Measurements from ENCODE around the gene CKAP4.

CKAP4 gene

GRCh38 chr12:106274012-106274411, 26.2 kb upstream of the CKAP4 start:
- no peak for FAIRE-seq

DNA sequence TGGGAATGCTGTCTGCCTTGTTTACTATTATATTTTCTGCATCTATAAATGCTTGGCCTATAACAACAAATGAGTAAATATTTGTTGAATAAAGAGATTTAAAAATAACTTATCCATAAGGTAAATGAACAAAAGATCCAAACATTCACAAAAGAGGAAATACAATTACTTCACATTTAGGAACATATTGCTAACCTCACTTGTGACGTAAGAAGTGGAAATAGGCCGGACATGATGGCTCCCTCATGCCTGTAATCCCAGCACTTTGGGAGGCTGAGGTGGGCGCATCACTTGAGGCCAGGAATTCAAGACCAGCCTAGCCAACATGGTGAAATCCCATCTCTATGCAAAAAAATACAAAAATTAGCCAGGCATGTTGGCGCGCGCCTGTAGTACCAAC, 25.7 kb upstream of the CKAP4 start:
- FAIRE-seq, result no peak

- no peak for FAIRE-seq
These were observed 24.0 kb upstream of the CKAP4 start for GRCh38 chr12:106271575-106272505.

DNA sequence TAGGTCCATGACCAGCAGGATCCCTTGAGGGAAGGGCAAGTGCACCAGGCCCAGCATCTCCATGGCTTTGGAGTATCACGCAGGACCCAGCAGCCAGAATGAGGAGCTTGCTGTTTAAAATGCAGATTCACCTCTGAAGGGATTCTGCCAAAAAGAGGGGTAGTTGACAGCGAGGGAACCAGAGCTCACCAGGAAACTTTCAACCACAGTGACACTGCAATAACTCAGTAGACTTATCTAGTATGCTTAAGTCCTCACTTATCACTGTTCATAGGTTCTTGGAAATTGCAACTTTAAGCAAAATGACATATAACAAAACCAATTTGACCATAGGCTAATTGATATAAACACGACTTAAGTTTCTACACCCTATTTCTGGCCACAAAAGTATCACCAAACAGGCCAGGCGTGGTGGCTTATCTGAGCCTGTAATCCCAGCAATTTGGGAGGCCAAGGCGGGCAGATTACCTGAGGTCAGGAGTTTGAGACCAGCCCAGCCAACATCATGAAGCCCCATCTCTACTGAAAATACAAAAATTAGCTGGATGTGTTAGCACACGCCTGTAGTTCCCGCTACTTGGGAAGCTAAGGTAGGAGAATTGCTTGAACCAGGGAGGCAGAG, 21.4 kb upstream of the CKAP4 start:
- no peak for FAIRE-seq

- no peak for FAIRE-seq
These were observed 19.7 kb upstream of the CKAP4 start for GRCh38 chr12:106267535-106267934.

- FAIRE-seq, result no peak
These were observed 17.3 kb upstream of the CKAP4 start for GRCh38 chr12:106265116-106265515.

- FAIRE-seq, result no peak
These were observed 11.1 kb upstream of the CKAP4 start for GRCh38 chr12:106258935-106259334.

DNA sequence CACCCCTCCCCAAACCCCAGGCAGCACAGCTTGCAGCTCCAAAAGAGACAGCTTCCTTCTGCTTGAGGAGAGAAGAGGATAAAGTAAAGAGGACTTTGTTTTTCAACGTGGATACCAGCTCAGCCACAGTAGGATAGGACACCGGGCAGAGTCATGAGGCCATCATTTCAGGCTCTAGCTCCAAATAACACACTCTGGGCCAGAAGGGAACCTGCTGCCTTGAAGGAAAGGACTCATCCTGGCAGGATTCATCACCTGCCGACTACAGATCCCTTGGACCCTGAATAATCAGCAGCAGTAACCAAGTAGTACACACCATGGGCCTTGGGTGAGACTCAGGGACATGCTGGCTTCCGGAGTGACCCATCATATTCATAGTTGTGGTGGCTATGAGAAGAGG, 10.4 kb upstream of the CKAP4 start:
- no peak for FAIRE-seq

GRCh38 chr12:106256524-106256923, 8.7 kb upstream of the CKAP4 start:
- FAIRE-seq, result no peak

GRCh38 chr12:106255952-106256351, 8.1 kb upstream of the CKAP4 start:
- no peak for FAIRE-seq

GRCh38 chr12:106255493-106255892, 7.7 kb upstream of the CKAP4 start:
- FAIRE-seq, result no peak

- FAIRE-seq, result no peak
These were observed 6.9 kb upstream of the CKAP4 start for GRCh38 chr12:106254724-106255123.

GRCh38 chr12:106251631-106252455, 4.0 kb upstream of the CKAP4 start:
- no peak for FAIRE-seq

- no peak for FAIRE-seq
These were observed 1.8 kb upstream of the CKAP4 start for GRCh38 chr12:106249411-106250135.

DNA sequence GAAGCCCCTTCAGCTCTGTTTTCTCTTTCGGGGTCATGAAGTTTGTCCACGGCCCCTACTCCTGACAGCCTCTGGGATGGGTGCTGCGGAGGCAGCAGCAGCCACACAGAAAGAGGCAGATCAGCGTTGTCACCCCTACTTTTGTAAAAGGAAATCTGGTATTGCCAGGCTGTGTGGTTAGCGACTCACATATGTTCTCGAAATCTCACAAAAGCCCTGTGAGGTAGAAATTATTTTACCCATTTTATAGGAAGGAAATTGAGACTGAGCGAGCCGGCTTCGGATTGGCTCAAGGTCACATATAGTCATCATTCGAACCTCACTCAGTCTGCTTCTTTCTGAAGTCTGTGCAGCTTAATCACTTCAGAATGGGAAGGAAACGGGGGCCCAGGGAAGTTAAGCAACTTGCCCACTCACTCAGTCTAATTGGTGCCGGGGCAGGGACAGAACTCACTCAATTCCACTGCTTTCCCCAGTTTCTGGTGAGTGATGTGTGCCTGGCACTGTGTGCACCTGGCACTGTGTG, 1.1 kb upstream of the CKAP4 start:
- no peak for FAIRE-seq

DNA sequence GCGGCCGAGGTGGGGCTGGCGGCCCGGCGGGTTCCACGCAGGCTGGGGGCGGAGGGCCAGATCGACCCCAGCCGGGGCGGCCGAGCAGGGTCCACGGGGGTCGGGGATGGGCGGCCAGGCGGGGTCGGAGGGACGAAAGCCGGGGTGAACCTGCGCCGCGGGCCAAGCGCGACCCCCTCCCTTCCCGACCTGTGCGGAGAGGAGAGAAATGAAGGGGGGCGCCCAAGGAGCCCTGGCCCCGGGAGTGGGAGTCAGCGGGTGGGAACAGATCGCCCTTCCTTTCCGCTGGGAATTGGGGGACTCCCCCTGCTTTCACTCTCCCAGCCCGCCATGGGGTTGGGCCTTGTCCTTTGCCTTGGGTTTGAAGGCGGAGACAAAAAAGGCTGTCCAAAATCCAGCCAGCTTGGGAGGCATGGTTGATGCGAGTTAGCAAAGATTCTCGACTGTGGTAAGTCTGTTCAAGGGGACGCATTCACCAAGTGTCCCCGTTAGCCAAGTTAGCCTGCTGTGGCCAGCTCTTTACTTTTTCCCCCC, 559 bp upstream of the CKAP4 start:
- no peak for FAIRE-seq

DNA sequence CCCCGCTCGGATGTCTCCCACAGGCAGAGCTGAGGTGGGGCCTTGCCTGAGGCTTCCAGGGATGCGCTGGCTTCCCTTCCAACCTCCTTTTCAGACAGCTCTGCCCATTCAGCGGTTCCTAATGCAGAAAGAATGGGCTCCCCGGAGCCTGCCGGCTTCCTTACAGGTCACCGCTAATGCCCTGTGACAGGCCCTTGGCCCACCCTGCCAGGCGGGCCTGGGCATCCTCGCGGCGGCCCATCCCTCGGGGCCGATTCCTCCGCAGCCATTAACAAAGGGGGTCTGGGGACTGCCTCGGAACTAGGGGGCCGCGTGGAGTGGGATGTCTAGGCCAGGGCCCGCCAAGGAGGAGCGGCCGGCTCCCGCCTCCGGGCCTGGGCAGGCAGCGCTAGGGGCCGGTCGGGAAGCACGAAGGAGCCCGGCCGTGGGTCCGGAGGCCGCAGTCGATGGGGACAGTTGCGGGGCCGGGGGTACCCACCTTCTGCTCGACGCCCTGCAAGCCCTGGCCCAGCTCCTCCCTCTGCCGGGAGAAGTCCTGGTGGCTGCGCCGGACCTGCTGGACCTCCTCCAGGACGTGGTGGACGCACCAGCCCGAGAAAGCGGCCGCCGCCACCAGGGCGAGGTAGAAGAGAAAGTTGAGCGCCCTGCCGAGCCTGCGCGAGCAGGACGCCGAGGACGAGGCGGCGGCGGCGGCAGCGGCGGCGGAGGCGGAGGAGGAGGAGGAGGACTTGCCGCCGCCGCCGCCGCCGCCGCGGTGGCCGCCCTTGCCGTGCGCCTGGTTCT, 738 bp downstream of the CKAP4 start:
- no peak for FAIRE-seq

DNA sequence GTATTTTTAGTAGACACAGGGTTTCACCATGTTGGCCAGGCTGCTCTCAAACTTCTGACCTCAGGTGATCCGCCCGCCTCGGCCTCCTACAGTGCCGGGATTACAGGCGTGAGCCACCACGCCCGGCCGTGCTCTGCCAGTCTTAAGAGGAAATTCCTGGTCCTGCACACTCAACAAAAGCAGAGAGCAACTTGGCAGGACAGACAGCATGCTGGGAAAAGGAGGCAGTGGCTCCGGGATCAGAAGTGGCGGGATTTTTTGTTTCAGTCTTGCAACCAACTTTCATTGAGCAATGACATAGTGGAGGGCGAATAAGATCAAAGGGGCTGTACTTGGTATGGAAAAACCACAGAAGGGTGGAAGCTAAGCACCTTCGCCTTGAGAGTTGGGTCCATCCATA, 2.1 kb downstream of the CKAP4 start:
- FAIRE-seq, result no peak

DNA sequence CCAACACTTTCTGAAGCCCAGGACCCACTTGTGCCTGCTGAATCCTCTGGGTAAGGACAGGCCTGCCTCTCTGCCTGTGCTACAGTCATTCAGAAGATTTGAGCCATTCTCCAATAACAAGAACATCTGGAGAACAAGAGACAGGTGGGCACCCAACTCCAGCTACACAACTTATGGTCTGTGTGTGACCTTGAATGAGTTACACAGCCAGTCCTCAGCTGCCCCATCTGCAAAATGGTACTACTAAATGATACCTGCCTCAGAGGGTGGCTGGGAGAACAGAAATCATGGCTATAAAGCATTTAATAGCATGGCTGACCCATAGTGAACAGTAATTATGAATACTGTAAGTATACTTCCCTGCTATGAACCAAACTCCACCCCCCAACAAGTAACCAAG, 4.2 kb downstream of the CKAP4 start:
- no peak for FAIRE-seq

DNA sequence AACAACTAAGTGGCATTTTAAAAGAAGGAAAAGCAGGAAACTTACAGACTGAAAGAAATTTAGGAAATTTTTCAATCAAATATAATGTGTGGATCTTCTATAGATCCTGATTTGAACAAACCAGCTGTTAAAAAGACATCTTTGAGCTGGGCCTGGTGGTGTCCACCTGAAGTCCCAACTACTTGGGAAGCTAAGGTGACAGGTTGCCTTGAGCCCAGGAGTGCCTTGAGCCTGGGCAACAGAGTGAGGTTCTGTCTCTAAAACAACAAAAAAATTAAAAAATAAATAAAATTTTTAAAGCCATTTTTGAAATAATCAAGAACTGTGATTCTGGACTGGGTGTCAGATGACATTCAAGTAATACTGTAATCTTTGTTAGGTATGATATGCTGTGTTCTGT, 7.0 kb downstream of the CKAP4 start:
- FAIRE-seq, result no peak

DNA sequence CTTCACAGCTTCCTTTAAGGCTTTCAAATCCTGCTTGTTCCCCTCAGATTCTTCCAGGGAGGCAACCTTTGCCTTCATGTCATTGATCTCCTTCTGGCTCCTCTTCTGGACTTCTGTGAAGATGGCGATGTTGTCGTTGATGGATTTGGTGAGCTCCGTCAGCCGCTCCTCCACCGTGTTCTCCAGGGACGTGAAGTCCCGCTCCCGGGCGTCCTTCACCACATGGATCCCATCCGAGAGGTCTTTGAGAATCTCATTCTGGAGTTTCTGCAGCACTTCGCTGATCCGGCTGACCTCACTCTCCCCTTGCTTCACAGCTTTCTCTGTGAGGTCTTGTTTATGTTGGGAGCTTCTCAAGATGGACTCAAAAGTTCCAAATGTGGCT, 7.9 kb downstream of the CKAP4 start:
- FAIRE-seq, result no peak
